GM12891 (cell line): ENCODE measurements around the gene ZNF845.
A peak's percentile ranks its signal among the peaks of the same experiment; 100 is the strongest.
"Not testable (repeated sequence)": the region's sequence is repeated elsewhere in the genome, so short reads cannot be mapped to it uniquely, and the experiment has no call there.

Experiments used
- DNase-seq: peaks from one replicate; pipeline ENCODE4 v3.0.0; 2011; ENCODE audit warnings: low spot score; ENCODE audit not compliant: insufficient read length
- FAIRE-seq: peaks from 2 replicates; lab custom pipeline; 2011; peaks lifted over from hg19 to GRCh38; lab: Jason Lieb, UNC
- PAX5 ChIP-seq: IDR thresholded peaks from 2 replicates; pipeline ENCODE4 v1.6.1; 2011; ENCODE audit warnings: low read length, moderate library complexity, mild to moderate bottlenecking; ENCODE audit not compliant: insufficient read depth, severe bottlenecking
- POLR2A ChIP-seq: IDR thresholded peaks from 2 replicates; pipeline ENCODE4 v1.6.1; 2011; ENCODE audit warnings: low read depth, low read length, control low read depth
- POLR2AphosphoS5 ChIP-seq: IDR thresholded peaks from 2 replicates; pipeline ENCODE4 v1.6.1; 2011; ENCODE audit warnings: low read depth, low read length, control low read depth
- POU2F2 ChIP-seq: IDR thresholded peaks from 2 replicates; pipeline ENCODE4 v1.6.1; 2011; ENCODE audit warnings: low read depth, mild to moderate bottlenecking, control low read depth, low read length, moderate library complexity
- SPI1 ChIP-seq: IDR thresholded peaks from 2 replicates; pipeline ENCODE4 v1.6.1; 2011; ENCODE audit warnings: low read depth, low read length, control low read depth
- TAF1 ChIP-seq: IDR thresholded peaks from 2 replicates; pipeline ENCODE4 v1.6.1; 2011; ENCODE audit warnings: low read depth, low read length, control low read depth

ZNF845 gene

DNA sequence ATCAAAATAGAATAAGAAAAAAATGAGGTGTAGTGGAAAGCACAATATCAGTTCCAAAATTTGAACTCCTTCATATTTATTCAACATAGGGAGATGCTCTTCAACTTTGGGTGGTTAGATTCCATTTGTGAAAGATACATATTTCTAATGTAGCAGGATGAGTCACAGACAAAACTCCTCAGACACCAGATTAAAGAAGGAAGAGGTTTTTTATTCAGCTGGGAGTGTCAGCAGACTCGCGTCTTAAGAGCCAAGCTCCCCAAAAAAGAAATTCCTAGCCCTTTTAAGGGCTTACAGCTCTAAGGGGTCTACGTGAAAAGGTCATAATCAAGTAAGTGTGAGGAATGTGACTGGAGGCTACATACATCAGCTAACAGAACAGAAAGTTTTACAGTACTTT is 54.6 kb downstream of the ZNF845 start:
- no peak for TF ChIP-seq POLR2AphosphoS5
- DNase-seq (no peak), FAIRE-seq (no peak)

GRCh38 chr19:53388904-53389303 is 55.4 kb downstream of the ZNF845 start:
- no peak for TF ChIP-seq POLR2AphosphoS5
- no peak for TF ChIP-seq POLR2A
- no peak for TF ChIP-seq TAF1
- FAIRE-seq = no peak
- no peak for DNase-seq

DNA sequence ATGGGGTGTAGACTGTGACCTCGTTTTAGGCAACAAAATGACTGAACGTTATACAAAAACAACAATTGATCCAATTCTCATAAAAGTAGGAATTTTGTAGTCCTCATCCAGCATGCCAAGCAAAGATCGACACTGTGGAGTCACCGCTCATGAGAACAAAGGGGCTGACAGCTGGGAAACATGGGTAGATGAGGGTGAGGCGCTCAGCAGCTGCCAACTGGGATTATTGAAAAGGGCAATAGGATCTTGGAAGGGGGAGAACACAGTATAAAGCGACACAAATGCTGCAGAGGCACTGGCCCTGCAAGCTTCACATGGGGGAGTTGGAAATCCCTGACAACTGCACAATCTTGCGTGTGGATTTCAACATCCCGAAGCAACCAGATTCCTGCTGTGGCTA is 56.0 kb downstream of the ZNF845 start:
- FAIRE-seq (no peak), DNase-seq (no peak)
- no peak for TF ChIP-seq POU2F2
- no peak for TF ChIP-seq PAX5
- TF ChIP-seq POLR2AphosphoS5 = no peak
- TF ChIP-seq POLR2A = no peak
- no peak for TF ChIP-seq SPI1
- TF ChIP-seq TAF1 = no peak

GRCh38 chr19:53389978-53390377 is 56.4 kb downstream of the ZNF845 start:
- no peak for FAIRE-seq

GRCh38 chr19:53394522-53394973 is 61.0 kb downstream of the ZNF845 start:
- no peak for FAIRE-seq
- TF ChIP-seq PAX5 (no peak), POLR2A (no peak), POLR2AphosphoS5 (no peak), POU2F2 (no peak), SPI1 (no peak), TAF1 (no peak)
- DNase-seq = no peak

More at GRCh38 chr19:53389978-53390377, 56.4 kb downstream of the ZNF845 start:
- no peak for DNase-seq
- TF ChIP-seq PAX5 = no peak
- TF ChIP-seq POU2F2 = no peak
- no peak for TF ChIP-seq POLR2A
- TF ChIP-seq POLR2AphosphoS5 = no peak
- no peak for TF ChIP-seq SPI1
- no peak for TF ChIP-seq TAF1

DNA sequence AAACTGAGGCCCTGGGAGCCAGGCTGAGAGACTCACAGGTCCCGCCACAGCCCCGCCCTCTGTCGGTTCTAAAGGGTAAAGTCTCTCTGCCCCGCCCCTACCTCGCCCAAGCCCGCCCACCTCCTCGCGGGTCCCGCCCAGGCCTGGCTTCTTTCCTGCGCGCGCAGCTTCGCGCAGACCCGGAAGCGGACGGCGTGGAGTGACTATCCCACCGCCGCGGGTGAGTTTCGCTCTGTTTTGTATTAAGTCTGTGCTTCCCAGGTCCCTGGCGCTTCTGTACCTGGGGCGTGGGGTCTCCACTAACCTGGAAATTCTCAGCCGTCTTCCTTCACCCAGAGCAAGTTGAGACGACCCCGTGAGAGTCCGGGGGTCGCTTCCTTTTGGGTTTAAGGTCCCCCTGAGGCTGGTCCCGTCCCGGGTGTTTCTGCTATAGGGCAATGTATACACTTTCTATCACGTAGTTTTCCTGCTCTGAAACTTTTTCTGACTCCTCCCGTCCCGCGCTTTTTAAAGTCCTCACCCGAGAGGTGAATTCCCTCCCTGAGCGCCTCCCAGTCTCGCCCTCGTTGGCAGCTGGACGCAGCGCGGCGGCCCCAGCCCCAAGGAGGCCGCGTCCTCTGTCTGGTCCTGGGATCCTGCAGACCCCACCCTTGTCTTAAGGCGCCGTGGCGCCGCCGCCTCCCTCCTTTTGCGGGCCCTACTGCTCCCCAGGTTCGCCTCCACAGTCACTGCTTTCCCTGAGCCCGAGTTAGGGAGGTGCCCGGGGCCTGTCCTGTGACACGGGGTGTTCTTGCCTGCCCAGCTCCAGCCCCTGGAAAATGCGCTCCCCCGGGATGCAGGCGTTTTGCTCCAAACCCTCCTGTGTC is 61.7 kb downstream of the ZNF845 start, which contains the start of gene ZNF765:
ZNF765 (plus strand) TSS at position 176 of the 866 bp plus-strand sequence. CDS start 2,867 bp downstream, outside the sequence.
- peak; percentile 81 for FAIRE-seq
- DNase-seq = peak; percentile 80
- TF ChIP-seq POLR2A (peak; percentile 80), POLR2AphosphoS5 (peak; percentile 72; the same call in 1 of the 2 replicates), POU2F2 (no peak)

- not testable (repeated sequence) for DNase-seq, FAIRE-seq
Measured at GRCh38 chr19:53395840-53396524, 62.4 kb downstream of the ZNF845 start.

- FAIRE-seq (no peak), DNase-seq (no peak)
- no peak for TF ChIP-seq PAX5
- no peak for TF ChIP-seq POLR2A
- no peak for TF ChIP-seq SPI1
- no peak for TF ChIP-seq TAF1
- no peak for TF ChIP-seq POU2F2
- TF ChIP-seq POLR2AphosphoS5 = no peak
Measured at GRCh38 chr19:53396525-53396868, 62.9 kb downstream of the ZNF845 start.

GRCh38 chr19:53397918-53398317 is 64.4 kb downstream of the ZNF845 start:
- not testable (repeated sequence) for DNase-seq, FAIRE-seq
